Activated CD4-positive, alpha-beta T cell treated with anti-CD3 and anti-CD28 coated beads, Interleukin-10, Interleukin-2, amounts not matched to agents 100 ng/mL and 50 ng/mL, durations not matched to agents 16 hours and 8 hours (primary cell): Measurements from ENCODE around the gene TMEM229B.

Source experiments
- DNase-seq: peaks from one replicate; pipeline ENCODE4 v3.0.0-alpha.2; 2020

Gene TMEM229B

DNA sequence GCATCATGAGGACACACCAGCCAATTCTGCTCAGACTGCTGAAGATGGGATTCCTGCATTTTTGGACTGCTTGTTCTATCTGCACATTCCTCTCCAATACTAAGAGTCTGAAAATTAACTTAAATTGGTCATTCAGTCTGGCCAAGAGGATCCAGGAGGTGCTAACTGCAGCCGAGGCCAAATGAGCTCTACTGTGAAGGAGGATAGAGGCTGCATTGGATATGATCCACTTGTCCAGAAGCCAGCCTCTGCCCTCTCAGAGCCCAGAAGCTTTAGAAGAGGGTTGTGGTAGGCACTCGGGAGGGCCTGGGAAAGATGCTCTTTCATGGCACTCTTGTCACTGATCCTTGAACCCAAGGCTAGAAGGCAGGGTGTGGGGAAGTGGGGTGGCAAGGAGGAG is 39.4 kb downstream of the TMEM229B start:
- no peak for DNase-seq

DNA sequence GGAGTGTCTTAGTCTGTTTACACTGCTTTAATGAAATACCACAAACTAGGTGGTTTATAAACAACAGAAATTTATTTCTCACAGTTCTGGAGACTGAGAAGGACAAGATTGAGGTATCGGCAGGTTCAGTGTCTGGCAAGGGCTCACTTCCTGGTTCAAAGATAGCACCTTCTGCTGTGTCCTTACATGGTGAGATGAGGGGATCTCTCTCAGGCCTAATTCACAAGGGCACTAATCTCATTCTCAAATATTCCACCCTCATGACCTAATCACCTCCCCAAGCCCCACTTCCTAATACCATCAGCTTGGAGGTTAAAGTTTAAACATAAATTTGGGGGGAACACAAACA is 41.5 kb downstream of the TMEM229B start:
- DNase-seq, result no peak

DNA sequence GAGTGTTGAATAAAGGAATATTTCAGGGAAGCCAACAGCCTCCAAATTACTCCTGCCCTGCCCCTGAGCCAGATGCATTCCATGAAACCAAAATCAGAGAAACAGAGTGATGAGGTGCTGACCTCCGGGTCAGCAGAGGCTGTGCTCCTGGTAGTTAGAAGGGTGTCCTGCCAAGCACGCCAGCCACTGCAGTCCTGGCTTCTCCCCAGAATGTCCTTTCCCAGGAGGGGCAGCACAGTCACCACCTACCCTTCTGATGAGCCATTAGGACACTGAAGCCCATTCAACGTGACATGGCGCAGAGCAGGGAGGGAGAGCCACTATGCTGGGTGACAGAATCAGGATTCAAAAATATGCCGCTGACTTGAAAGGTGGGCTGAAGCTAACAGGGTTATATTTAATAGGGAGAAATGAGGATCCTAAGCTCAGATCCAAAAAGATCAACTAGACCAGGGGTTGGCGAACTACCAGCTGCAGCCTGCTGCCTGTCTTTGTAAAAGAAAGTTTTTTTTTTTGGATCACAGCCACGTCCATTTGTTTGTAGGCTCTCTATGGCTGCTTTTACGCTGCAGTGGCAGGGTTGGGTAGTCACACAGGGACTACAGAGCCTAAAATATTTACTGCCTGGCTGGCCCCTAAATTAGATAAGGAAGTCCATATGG is 42.0 kb downstream of the TMEM229B start:
- no peak for DNase-seq

DNA sequence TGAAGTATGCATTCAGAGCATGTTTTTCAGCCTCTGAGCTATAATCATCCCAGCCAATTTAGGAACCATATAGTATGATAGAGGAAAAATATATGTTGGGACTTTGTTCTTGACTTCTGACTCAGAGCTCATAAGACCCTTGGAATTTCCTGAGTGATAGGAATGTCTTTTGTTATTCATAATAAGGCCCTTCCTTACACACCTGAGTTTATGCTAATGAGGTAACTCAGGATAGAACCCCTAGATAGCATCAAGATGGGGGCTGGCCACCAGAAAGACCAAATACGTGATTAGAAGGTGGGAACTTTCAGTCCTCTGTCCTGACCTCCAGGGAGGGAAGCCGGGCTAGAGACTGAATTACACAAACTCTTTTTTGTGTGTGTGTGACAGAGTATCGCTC is 44.1 kb downstream of the TMEM229B start:
- DNase-seq, result no peak

DNA sequence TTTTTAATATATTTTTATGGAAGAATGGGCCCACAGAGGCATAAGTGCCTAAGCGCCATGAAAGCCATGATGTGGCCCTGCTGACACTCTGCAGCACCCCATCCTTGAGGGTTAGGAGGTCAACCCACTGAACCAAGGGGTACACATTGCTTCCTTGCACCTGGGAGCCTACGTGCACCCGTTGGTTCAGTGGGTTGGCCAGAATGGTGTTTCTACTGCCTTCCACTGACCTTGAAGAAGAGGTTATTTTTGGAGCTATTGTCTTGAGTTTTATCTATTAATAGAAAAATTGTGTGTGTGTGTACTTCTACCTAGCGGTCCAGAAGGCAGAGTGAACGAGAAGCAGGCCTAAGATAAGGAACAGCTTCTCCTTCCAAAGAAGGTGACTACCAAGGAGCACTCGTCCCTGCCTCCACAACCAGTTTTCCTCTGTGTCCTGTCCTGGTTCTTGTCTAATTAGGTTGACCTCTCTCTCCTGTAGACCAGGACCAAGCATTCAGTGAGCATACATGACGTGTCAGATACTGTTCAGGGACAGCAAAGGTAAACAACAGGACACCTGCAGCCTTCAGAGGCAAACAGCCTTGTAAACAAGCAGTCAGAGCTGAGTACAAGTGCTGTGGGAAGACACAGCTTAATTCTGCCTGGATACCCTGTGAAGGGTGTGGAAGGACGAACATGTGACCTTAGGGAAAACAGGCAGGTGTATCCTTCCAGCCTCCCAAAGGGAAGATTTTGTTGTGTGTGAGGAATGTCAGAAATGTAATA is 46.2 kb downstream of the TMEM229B start:
- no peak for DNase-seq

DNA sequence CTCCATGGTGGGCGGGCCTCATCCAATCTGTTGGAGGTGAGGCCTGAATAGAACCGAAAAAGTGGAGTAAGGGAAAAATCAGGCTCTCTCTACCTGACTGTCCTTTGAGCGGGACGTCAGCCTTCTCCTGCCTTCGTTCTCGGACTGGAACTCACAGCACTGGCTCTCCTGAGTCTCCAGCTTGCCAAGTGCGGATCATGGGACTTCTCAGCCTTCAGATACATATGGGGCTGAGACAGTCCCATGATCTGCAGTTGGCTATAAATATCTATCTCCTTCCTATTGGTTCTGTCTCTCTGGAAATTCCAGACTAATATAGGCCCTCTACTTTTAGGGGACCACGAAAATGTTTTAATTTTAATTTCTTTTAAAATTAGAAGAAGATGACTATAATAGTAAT is 46.8 kb downstream of the TMEM229B start:
- DNase-seq, result no peak

DNA sequence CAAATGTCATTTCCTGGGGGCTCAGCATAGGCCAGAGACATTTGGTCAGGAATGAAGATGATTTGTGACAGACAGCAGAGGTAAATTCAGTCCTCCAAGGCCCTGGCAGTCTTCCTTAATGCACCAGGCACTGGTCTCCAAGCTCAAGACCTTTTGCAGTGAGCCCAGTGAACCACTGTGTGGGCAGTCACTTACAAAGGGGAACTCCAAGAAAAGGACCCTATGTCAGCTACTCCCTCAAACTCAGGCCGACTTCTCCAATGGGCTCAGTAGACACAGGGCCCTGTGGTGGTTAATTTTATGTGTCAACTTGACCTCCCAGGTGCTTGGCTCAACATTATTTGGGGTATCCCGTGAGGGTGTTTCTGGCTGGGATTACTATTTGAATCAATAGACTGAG is 47.3 kb downstream of the TMEM229B start:
- DNase-seq, result no peak

DNA sequence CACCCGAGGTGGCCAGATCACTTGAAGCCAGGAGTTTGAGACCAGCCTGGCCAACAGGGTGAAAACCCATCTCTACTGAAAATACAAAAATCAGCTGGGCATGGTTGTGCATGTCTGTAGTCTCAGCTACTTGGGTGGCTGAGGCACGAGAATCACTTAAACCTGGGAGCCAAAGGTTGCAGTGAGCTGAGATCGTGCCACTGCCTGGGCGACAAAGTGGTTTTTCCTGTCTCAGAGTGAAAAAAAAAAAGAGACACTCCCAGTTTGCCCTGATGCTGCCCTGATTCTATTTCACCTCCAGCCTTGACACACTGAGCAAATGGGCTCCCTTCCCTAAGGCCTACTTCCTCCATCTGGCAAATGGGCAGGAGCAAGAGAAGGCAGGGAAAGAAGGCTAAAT is 48.0 kb downstream of the TMEM229B start:
- DNase-seq, result no peak

DNA sequence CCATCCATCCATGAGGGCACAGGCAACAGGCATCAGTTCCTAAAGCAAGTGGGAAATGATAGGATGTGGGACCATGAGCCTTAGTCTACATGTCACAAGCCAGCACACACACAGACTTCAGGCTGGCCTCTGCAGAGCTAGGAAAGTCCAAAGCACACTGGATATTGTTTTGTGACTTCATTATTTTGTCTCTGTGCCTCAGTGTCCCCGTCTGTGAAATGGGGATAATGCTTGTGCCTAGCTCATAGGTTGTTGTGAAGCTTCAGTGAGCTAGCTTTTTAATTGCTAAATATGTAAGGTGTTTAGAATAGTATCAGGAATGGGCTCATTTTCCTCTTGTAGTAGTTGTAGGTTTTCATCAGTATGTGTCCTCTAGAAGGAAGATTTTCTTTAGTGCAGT is 49.6 kb downstream of the TMEM229B start:
- no peak for DNase-seq

DNA sequence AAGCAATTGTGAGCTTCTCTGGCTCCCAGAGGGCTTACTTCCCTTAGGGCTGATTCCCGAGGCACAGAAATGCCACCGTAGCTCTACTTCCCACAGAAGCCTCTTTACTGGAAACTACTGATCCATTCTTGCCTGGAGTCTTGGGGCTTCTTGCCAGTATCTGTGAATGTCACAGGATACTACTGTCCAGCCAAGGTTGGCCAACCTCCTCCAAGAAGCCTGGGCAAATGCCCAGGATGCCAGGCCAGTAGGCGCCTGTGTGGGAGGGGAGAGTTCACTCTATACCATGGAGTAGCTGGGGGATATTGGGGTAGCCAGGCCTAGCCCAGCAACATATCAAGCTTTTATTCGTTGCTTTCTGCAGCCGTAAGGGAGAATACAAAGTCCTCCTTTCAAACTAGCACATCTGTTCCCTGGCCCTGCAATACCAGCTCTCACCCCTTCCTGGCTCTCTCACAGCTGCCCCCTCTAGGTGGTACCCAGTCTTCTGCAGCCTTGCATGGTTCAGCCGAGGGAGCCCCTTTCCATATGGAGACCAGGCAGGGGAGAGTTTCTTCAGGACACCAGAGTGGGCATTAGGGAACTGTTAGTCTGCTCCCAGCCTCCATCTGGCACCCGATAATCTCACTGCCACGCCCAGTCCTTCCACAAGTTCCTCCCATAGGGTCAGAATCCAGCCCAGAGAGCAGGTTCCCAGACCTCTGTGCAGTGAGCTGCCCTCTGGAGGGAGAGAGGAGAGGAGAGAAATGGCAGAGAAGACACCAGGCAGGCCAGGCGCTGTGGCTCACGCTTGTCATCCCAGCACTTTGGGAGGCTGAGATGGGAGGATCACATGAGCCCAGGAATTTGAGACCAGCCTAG is 52.3 kb downstream of the TMEM229B start:
- no peak for DNase-seq

DNA sequence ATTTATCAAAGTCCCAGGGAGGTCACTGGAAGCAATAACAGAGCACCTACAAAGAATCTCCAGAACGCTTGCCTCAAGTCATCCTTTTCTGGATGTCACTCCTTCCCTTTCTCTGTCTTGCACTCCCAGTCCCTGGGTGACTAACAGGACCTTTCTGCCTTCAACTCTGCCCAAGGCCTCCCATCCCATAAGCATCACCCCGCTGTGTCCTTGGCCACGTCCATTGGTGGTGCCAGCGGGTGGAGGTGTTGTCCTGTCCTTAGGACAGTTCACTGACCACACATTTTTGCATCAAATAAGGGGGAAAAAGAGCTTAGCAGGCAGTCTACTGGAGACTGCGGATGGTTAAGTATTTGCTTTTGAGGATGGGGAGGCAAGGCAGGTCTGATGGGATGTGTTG is 52.9 kb downstream of the TMEM229B start:
- no peak for DNase-seq

DNA sequence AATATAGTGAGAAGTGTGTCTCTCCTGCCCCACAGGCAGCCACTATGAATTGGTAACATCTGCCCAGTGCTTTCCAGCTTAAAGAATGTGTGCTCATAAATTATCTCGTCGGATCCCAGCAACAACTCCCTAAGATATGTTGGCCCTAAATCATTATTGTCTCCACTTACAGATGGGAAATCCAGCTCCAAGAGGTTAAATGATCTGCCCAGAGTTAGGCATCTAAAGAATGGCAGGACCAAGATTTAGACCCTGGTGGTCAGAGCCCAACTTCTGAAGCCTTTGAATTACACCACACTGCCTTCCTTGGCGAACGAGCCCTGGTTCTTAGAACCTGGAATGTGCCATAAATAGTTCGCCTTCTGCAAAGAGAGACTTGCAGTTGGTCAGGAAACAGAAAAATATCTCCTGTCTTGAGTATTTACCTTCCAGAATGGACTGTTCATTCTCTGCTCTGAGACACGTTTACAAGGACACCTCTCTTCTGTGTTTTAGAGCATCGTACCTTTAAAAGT is 56.4 kb downstream of the TMEM229B start:
- no peak for DNase-seq

DNA sequence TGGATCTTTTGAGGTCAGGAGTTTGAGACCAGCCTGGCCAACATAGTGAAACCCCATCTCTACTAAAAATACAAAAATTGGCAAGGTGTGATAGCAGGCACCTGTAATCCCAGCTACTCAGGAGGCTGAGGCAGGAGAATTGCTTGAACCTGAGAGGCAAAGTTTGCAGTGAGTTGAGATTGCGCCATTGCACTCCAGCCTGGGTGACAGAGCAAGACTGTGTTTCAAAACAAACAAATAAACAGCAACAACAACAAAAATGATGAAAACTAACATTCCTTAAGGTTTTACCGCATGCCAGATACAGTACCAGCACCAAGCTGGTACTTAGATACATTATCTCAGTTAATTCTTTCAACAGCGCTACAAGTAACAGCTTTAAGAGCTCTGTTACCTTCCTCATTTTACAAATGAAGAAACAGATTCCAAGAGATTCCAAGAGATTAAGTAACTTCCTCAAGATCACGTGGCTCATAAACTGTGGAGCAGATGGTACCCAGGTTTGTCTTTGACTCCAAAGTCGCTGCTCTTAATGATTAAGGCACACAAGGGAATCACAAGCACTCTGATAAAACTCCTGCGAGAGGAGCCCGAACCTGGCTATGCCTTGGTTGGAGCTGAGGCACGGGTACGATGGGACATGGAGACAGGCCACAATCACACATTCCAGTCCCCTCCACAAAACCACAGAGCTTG is 58.9 kb downstream of the TMEM229B start:
- no peak for DNase-seq

DNA sequence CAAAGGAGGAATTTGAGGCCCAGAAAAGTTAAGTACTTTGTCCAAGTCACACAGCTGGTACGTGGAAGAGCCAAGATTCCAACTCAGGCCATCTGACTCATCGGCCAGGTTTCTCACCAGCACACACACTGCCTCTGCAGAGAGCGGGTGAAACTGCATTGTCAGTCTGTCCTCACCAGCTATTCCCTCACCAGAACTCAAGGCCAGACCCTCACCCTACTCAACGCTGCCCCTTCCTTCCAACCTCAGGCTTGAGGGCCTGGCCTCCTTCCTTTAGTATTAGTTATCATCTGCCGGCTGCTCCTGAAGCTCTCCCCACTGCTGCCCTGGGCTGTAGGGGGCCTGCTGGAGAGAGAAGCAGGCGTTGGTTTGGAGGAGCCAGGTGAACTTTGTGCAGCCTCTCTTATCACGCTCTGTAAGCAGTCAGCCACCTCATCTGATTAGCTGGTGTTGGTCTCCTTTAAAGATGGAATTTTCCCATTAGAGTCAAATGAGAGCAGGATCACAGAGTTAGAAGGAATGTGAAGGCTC is 60.0 kb downstream of the TMEM229B start:
- no peak for DNase-seq

DNA sequence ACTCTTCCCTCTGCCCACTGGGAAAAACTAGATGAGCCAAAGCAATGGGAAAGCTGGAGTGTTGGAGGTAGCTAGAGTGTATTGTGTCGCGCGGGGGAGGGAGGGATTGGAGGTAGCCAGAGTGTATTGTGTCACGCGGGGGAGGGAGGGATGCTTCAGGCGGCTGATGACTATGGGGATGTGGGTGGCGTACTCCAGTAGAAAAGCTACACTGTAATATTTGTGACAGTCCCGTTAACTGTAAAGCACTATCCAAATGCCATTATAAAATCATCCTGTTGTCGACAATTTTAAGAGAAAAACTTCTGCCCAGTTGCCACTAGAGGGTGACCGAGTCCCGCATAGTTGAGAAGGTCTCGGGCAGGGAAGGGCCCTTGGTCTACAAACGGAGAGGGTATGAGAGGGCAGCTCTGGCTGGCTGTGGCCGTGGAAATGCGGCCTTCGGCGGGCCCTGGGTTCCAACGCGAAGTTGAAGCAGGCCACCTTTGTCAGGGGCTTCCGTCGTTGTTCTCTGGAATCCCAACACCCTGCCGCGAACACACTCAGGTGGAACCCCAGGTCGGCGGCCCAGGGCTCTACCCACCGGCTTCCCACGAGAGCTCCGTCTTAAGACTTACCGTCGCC is 61.4 kb downstream of the TMEM229B start:
- DNase-seq, result peak; percentile 80

DNA sequence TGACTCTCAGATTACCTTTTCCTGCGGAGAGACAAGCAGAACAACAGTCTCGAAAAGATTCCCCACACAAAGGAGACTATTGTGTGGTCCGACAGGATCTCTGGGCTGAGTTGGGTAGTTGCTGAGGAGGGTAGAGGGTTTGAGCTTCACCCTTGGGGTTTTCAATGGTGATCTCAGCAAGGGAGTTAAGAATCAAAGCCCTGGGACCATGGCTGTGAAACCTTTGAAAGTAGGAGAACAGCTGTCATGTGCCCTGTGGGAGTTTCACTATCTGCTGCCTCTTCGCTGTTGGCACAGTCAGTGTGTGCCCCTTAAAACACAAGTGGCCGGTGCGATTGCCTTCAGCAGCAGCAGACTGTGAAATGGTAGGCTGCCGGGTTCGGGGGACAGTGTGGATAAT is 62.4 kb downstream of the TMEM229B start:
- no peak for DNase-seq

DNA sequence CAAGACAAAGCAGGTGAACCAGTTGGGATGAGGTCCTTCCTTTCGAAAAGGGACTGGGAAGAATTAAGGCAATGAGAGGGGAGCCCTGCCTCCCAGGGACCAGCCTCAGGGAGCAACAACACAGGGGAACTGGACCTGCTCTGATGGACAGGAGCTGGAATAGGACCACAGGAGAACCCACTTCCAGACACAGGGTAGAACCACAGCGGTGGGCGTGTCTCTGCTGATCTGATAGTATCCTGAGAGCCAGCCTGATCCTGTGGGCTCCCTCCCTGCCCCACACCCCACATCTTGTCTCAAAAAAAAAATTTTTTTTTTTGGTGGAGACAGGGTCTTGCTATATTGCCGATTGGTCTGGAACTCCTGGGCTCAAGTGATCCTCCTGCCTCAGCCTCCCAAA is 62.9 kb downstream of the TMEM229B start:
- no peak for DNase-seq

DNA sequence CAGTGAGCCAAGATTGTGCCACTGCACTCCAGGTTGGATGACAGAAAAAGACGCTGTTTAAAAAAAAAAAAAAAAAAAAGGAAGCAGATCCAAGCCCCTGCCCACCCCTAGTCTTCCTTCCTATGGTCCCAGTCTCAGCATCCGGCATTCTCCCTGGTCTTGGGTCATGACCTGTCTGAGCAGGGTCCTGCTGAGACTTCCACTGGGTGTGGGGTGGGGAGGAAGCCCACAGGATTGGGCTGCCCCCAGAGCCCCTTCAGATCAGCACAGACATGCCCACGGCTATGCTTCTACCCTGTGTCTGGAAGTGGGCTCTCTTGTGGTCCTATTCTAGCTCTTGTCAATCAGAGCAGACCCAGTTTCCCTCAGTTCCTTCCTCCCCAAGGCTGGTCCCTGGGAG is 64.0 kb downstream of the TMEM229B start:
- no peak for DNase-seq

DNA sequence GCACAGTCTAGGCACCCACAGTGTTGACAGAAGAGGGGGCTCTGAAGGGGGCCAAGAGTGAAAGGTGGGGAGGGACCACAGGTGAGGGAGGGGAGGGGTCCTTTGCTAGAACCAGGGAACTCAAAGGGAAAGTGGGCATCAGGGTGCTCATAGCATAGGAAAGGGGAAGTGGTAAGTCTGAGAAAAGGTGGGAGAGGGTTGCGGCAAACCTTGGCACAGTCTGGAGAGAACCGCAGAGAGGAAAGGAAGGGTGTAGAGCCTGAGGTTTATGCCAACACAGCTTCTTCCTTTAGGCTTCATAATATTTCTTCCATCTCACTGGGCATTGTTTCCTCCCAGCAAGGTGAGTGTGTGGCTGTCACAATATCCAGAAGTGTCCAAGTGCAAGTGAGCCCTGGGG is 65.1 kb downstream of the TMEM229B start:
- DNase-seq, result no peak

DNA sequence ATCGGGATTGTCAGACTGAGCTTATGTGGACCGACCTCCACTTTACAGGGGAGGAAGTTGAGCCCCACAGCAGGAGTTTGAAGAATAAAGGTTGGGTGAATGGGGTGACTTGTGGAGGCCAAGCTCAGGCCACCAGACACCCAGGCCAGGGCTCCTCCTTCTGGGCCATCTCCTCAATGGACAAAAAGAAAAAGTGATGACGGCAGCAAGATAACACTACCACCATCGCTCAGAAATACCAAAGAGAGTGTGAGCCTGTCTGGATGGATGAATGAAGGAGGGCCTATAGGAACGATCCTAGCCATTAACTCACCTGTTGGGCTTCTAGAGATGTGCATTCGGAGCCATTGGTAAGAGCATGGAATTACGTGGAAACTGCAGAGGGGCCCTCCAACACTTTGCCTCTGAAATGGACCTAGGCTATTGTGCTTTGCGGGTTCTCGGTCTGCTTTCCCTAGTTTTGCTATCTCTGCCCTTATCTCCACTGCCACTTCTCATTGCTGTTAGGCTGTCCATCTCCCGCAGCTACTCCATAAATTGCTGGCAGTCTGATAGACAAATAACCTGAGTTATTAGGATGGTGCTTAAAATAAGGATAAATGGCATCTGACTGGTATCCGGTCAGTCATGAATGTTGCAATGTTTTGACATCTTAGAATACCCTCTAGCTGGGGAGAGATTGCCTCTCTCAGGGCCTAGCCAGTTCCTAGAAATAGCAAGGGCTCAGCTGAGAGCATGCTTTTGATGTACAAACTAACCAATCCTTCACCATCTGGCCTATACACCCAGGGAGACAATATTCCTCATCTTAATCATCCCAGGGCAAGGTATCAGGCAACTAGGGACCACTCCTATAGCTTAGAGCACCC is 66.9 kb downstream of the TMEM229B start:
- DNase-seq, result no peak
